Activated CD4-positive, alpha-beta T cell treated with anti-CD3 and anti-CD28 coated beads, Interleukin-2, amount 50 U/mL, for 16 hours (primary cell): ENCODE data around the gene KCNK3.
"Not testable (repeated sequence)": the region's sequence is repeated elsewhere in the genome, so short reads cannot be mapped to it uniquely, and the experiment has no call there.

Experiments used
- DNase-seq: peaks from one replicate; pipeline ENCODE4 v3.0.0-alpha.2; 2020

KCNK3 gene

GRCh38 chr2:26692279-26692896 lies at the start of gene KCNK3:
TSS of gene KCNK3 (plus strand) at chr2:26692722. CDS start at chr2:26692876, 154 bp downstream.
- DNase-seq = no peak

- DNase-seq = no peak
These were observed 48.2 kb upstream of the KCNK3 start for GRCh38 chr2:26644188-26644835.

DNA sequence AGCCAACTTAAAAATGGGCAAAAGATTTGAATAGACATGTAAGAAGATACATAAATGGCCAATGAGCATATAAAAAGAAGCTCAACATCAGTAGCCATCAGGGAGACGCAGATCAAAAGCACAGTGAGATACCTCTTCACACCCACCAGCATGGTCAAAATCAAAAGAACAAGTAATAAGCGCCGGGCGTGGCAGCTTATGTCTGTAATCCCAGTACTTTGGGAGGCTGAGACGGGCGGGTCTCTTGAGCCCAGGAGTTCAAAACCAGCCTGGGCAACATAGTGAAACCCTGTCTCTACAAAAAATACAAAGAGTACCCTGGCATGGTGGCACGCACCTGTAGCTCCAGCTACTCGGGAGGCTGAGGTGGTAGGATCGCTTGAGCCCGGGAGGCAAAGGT lies 46.8 kb upstream of the KCNK3 start:
- DNase-seq = no peak

DNA sequence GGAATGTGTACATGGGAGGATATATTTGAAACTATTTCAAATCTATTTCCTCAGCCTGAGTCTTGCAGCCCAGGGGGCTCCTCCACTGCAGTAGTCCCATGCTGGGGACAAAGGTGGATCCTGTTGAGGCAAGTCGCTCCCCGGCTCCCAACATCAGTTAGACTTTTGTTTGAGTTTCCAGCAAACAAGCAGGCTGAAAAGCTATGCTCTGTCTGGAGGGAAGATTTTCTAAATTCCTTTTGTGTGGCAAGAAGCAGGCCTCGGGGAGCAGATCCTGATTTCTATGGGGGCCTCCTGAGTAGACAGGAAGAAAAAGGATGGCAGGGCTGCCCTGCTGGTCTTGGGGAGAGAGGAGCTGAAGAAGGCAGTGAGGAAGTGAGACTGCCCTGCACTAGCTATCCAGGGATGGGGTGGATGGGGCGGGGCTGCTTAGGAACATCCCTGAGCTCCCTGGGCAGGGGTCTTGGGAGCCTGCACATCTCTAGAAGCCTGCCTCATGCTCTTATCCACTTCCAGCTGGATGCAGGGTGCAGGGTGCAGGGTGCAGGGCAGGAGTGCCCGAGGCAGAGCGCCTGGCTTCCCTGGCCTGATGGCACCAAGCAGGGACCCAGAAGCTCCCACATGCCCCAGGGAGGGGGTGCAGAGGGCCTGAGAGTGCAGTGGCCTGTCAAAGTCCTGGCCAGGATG lies 45.4 kb upstream of the KCNK3 start:
- DNase-seq = no peak

DNA sequence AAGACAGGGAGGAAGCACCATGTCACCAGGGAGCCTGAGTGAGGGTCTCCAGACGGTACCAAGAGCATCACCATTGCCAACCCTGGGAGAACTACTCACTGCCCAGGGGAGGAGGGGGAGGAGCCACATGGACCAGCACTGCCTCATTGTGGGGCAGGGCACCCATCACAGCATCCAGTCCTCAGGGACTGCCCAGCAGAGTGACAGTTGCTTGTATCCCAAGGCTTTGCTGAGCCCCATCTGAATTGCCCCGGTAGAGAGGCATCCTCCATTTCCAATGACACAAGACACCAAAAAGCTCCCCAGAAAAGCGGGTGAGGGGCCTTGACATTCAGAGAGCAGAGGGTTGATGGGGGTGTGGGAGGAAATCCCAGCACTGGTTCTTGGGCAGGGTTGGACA lies 44.5 kb upstream of the KCNK3 start:
- no peak for DNase-seq

DNA sequence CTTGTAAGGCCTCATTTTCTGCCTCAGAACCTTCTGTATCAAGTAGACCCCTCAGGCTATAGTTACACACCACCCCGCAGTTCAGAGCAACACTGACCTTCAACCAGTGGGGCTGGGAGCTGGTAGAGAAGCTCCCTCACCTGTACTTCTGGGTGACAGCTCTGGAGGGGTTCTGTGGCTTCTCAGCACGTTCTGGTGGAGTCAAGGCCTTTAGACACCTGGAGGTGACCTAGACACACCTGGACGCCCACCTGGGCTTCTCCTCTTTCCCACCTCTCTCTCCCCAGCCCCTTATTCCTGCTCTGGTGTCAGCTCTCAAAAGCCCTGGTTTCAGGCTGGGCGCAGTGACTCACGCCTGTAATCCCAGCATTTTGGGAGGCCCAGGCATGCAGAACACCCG lies 44.0 kb upstream of the KCNK3 start:
- no peak for DNase-seq

DNA sequence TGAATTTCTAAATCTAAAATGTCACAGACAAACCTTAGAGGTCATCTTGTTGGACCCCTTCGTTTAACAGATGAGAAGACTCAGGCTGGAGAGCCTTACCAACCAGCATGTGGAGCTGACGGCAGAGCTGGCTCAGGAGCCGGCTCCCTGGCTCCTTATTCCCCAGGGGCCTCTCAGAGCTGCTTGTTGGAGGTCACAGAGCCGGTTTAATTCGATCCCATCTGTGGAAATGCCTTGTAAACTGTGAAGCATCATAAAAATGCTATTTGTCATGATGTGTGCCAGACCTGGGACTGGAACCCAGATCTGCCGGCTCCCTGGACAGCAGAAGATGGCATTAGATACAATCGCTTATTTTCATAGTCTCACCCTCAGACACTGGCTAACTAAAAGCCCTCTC lies 43.2 kb upstream of the KCNK3 start:
- no peak for DNase-seq

GRCh38 chr2:26649992-26650712 lies 42.4 kb upstream of the KCNK3 start:
- DNase-seq = no peak

DNA sequence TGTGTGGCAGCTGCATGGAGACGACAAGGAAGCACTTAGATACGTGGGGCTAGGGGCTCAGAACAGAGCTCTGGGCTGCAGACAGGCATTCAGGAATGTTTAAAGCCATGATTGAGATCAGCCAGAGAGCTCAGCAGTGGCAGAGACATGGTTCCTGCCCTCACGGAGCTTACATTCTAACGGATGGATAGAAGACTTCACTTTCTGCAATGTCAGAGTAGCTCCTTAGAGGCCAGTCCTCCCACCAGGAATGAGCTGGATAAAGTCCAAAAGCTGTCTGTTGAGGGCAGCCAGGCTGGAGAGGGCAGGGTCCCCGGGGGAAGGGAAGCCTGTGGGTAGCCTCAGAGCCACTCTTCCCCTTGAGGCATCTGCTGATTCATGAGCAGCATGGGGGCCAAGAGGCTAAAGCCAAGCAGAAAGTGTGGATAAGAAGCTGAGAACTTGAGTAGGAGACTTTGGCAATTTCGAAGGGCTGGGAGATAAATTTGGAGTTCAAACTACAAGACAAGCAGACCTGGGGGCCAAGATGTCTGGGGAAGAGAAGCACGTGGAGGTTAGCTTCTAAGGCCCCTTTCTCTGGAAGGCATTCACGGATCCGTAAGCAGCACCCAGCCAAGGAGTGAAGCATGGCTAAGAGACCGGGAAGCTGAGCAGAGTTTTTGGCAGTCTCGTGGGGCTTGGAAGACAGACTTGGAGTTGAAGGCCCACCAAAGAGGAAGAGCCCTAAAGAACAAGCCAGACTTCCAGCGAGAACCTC lies 41.6 kb upstream of the KCNK3 start:
- no peak for DNase-seq

GRCh38 chr2:26651470-26651771 lies 41.1 kb upstream of the KCNK3 start:
- DNase-seq = no peak

DNA sequence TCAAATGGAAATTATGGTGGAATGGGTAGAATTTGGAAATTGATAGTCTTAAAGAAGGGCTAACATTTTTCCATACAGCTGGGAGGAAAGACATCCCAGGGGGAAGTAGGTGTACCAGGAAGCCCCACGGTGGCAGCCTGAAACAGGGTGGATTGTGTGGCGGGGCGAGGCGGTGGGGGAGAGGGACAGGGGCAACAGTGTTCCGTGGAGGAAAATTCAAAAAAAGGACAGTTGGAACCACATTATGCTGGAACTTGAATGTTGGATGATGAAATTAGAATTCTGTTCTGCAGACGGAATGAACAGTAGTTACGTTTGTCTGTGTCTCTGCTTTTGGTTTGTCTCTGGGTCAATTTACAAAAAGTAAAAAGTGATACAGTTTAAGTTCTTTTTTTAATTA lies 40.7 kb upstream of the KCNK3 start:
- no peak for DNase-seq

DNA sequence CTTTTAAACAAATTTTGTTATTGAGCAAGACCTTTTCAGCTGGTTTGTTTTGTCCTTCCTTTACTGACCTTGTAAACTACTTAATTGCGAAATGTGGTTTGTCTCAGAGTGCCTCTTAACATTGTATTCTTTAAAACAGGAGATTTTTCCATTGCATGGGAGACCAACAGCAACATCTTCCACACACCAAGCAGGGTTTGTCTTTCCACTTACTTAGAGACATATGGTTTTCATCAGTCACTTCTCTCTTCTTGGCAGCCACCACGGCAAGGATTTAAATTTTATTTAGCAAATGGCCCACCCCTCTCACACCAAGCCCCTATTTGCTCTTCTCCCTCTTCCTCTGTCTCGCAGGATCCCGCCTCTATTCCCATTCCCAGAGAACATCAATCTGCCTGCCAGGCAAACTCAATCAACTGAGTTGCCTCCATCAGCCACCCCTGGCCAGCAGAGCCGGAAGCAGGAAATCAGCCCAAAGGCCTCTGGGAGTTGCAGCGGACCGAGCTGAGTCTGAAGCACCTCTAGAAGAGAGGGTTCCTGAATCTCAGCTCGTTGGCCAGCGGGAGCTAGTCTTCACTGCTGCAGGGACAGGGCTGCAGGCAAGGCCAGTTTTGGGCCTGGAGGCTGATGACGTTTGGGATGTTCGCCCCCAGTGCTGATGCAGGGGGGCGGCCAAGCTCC lies 40.0 kb upstream of the KCNK3 start:
- no peak for DNase-seq

DNA sequence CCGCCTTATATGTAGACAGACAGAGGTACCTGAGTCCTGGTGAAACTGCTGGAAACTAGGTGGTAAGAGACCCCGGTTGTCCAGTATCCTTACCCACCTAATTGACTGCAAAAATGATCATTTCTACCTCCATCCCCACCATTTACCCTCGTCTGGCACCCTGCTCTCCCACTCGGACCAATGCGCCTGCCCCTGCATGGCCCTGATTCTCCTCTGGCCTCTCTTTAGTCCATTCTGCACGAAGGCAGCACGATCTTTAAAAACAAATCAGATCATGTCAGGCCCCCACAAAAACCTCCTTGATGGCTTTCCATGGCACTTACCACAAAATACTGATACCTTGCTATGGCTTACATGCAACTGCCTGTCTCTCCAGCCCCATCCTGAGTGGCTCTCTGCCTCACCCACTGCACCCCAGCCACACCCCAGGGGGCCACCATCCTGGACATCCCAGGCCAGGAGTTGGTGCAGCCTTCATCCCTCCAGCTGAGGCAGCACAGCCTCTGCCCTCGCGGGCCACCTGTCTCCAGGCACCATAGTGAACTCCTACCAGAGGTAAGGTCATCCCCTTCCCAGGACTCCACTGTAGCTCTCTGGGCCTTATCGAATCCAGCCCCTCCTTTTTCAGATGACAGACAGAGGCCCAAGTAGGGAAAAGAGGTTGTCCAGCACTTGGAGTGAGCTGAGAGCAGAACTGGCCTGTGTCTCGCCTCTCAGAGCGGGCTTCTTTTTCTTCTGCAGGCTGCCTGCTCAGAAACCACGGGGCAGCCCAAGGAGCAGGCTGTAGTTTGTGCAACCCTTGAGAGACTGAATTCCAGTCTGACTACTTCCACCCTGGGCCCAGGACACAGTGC lies 39.1 kb upstream of the KCNK3 start:
- DNase-seq = no peak

DNA sequence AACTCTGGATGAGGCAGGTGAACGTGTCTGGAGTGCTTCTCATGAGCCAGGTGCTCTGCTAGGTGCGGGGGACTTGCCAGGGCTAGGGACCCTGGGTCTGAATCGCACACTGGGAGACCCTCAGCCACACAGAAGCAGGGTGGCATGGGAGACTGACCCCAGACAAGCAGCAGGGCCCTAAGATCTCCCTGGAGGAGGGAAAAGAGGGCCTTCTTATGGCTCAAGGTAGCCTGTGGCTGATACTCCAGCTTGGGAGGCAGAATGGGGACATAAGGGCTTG lies 38.5 kb upstream of the KCNK3 start:
- no peak for DNase-seq

- DNase-seq = not testable (repeated sequence)
These were observed 37.4 kb upstream of the KCNK3 start for GRCh38 chr2:26655120-26655519.

- DNase-seq = no peak
These were observed 36.8 kb upstream of the KCNK3 start for GRCh38 chr2:26655611-26656195.

- DNase-seq = no peak
These were observed 35.3 kb upstream of the KCNK3 start for GRCh38 chr2:26657265-26657664.

DNA sequence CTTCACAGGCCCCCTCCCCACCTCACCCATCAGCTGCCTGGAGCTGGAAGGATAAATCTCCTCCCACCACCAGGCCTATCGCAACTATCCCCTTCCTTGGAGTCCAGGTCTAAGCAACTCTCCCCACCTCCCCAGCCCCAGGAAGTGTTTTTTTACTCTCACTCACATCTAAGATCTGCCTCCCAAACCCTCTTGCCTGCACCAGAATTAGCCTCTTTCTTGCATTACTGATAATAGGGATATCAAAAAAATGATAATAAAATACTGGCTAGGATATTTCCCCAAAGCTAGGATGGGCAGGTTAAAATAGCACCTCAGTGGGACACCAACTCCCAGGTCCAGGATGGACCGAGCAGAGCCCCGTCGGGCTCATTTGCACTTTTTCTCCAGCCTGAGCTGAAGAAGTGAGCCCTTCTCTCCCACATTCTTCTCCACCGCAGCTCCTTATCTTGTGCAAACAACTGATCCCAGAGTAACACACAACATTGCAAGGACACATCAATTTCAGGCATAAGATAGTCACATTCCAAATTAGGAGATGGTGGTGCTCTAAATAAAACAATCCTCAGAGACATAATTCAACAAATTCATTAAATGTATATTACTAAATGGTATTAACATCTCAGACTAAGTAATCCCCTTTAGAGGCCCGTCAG lies 33.7 kb upstream of the KCNK3 start:
- no peak for DNase-seq

DNA sequence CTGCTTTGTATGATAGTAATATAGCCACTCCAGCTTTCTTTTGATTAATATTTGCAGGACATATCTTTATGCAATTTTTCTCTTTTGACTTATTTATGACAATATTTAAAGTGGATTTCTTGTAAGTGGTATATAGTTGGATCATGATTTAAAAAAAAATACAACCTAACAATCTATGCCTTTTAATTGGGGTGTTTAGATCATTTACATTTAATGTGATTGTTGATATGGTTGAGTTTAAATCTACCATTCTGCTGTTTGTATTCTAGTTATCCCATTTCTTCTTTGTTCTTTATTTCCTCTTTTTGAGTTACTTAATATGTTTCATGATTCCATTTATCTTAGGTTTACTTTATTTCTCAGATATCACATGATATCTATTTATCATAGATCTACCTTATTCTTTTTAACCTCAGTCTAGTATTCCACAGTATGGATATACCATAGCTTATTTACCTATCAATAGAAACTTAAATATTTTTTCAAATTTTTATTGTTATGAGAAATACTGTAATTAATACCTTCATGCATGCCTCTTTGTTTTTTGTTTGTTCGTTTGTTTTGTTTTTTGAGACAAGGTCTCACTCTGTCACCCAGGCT lies 32.1 kb upstream of the KCNK3 start:
- no peak for DNase-seq

GRCh38 chr2:26665296-26665695 lies 27.2 kb upstream of the KCNK3 start:
- DNase-seq = not testable (repeated sequence)
